Right ventricle myocardium superior (tissue), 1 donor: ENCODE data around the gene SFI1. TPM values are rescaled to one million over a fixed set of nuclear protein-coding genes. Genes with fewer than 3 reads are reported as not detected.
"Not testable (repeated sequence)": the region's sequence is repeated elsewhere in the genome, so short reads cannot be mapped to it uniquely, and the experiment has no call there.

Source experiments
- ATAC-seq: fragments of 200-7000 bp; cut with Tn5 transposase; one replicate; pipeline ENCODE4 v1.9.1; 2020; ENCODE audit warnings: mild to moderate bottlenecking; ENCODE audit not compliant: poor library complexity
- DNase-seq: peaks from one replicate; pipeline ENCODE4 v3.0.0-alpha.2; 2020
- intact Hi-C: fragments of 100-400 bp; cut with DNase I; formaldehyde crosslinking; loops from one replicate; pipeline ENCODE4 v1.11.2; 2022
- microRNA-seq: library from miRNA; unstranded; fragments of <30 nt; microRNA quantifications from one replicate; pipeline ENCODE4 v1.2.0, GENCODE V29; 2020
- total RNA-seq: library from RNA; stranded (reverse); fragmentation: NEBNext Ultra II Directional; extraction: Animal tissue kit (Norgen Biotek cat#: 25700); gene quantifications from one replicate; pipeline ENCODE4 v1.2.1, GENCODE V29; 2021
- donor health status: DM: no; HTN: yes; CAD: no; lungs with severe emphysema.

Gene SFI1
- total RNA-seq, 1 donor from 2014 or later: 5.7 TPM

DNA sequence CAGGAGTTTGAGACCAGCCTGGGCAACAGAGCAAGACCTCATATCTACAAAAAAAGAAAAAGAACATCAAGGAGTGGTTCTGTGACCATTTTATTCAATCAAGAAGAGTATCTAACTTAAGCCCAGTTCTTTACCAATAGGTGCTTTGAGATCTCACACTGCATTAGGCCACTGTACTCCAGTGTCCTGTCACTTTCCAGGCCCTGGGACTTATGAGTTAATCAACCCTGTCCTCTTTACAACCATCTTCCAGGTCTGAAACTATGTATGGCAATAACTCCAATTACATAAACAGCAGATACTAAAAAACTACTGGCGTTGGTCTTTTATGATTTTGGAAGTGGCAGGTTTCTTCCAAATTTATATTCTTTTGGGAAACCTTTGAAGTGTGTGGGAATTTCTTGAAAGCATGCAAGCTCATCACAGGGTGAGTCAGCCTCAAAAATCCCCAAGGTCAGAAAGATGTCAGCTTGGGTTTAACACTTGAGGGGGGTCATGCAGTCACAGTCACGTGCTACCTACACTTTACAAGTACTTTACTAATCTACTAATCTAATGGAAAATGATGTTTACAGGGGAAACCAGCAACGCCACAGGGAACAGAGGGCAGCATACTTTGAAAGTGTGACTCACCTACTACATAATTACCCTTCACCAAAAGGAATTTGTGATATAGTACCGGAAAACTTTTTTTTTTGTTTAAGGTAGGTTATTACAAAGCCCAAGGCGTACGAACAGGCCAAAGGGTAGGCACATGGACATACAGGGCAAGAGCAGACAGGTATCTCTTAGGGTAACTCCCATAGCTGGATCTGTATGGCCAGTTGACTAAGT, 150.1 kb downstream of the SFI1 start:
- DNase-seq (no peak), ATAC-seq (no peak)
- intact Hi-C loops: no loop called here

DNA sequence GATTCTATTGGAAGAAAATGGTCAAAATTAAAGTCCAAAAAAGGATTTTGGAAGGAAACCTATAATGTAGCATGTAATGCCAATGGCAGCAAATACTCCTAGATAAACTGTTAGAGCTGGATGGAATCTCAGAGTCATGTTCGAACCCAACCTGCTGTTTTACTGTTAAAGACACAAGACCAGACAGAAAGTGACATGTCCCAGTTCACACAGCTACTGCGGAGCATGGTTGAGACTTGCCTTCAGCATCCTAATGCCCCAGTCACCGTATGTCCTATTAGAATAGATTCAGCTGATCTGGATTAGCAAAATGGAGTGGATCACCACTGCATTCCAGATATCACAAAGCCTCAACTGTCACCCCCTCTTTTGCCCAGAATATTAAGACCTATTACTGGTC, 150.7 kb downstream of the SFI1 start:
- intact Hi-C loops: no loop called here
- ATAC-seq (no peak), DNase-seq (no peak)

DNA sequence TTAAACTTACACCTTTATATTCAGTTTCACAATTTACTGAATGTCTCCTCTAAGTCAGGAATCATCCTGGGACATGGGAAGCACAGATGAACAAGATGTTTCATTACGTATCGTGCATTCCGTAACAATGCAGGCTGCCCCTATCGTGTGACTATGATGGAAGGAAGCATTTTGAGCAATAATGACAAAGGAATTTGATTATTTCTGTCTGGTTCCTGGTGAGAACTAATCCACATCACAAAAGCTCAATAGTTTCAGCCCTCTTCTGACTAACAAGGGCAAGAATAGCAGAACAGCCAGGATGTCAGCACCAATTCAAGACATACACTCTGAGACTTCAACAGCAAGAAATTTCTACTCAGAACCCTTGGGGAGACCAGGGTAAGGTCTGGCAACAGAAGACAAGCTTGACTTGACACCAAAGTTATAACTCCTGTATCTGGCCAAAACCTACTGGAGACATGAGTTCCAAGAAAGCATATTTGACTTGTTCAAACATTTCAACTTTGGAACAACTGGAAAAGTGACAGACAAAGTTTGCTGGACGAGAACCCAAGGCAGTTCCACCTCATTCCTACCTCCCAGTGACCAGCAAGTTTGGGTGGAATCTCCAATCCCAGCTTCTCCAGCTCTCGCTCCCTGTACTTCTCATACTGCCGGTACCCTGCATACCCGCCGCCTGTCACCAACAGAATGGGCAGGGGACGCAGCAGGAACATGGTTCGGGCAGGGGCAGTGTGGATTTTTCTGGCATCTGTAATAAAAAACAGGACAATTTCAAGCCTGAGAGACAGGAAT, 151.4 kb downstream of the SFI1 start:
- DNase-seq (no peak), ATAC-seq (no peak)
- intact Hi-C loops: no loop called here

DNA sequence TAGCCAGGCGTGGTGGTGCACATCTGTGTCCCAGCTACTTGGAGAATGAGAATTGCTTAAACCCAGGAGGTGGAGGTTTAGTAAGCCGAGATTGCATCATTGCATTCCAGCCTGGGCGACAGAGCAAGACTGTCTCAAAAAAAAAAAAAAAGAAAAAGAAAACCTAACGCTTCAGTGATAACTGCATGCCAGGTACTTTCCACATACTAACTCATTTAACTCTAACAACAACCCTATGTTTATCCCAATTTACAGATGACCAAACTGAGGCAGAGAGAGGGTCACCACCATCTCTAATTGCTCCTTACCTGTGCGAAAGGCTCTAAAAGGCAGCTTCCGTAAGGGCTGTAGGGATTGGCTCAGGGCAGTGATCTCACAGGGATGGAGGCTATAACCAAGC, 154.1 kb downstream of the SFI1 start:
- intact Hi-C loops: no loop called here
- ATAC-seq (no peak), DNase-seq (no peak)

DNA sequence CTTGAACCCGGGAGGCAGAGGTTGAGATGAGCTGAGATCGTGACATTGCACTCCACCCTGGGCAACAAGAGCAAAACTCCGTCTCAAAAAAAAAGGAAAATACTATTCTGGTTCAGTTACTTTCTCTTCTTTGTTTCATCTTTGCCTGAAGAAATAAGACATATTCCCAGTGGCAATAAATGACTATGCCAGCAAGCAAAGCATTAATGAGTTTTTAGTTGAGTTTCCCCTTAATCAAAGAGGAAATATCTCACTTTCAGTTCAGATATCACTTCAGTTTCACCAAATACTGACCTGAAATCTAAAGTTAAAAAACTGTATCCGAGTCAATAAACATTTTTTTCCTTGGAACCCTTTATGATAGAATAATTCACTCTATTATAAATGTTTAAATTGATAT, 155.3 kb downstream of the SFI1 start:
- ATAC-seq: no peak
- intact Hi-C loops: no loop called here

DNA sequence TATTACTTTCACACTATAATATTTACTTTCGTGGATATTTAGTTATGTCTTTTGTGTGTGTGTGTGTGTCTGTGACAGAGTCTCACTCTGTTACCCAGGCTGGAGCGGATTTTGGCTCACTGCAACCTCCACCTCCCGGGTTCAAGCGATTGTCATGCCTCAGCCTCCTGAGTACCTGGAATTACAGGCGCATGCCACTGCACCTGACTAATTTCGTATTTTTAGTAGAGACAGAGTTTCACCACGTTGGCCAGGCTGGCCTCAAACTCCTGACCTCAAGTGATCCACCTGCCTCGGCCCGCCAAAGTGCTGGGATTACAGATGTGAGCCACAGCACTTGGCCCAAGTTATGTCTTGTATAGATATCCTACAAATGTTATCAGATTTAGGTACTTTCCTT, 155.8 kb downstream of the SFI1 start:
- intact Hi-C loops: no loop called here
- DNase-seq (no peak), ATAC-seq (no peak)

More for the DNA sequence above, 155.3 kb downstream of the SFI1 start:
- DNase-seq: no peak

DNA sequence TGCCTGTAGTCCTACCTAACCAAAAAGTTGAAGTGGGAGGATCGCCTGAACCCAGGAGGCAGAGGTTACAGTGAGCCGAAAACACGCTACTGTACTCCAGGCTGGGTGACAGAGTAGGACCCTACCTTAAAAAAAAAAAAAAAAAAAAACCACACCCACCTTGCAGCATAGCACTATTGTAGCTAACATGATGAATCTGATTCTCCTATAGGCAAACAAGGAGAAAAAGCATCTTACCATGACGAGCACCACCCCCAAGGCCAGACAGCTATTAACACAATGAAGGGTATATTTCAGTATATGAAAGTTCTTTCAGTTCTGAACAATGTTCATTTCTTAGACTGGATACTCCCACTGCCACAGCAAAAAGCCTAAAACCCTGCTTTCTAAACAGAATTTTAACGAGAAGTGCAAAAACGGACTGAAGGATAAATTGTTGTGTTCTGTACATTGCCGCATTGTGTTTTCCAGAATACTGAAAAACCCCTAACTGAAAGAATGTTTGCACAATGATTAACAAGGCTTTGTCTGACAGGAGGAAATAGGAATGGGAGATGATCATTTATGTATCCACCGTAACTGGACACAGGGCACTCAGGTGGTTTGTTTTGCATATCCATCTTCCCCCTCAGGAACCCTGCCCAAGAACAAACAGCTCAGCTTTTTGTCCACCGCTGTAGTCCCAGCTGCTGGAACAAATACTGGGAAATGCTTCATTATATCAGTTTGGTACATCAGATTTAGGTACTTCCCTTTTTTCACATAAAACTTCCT, 156.8 kb downstream of the SFI1 start:
- intact Hi-C loops: no loop called here
- DNase-seq (no peak), ATAC-seq (no peak)

DNA sequence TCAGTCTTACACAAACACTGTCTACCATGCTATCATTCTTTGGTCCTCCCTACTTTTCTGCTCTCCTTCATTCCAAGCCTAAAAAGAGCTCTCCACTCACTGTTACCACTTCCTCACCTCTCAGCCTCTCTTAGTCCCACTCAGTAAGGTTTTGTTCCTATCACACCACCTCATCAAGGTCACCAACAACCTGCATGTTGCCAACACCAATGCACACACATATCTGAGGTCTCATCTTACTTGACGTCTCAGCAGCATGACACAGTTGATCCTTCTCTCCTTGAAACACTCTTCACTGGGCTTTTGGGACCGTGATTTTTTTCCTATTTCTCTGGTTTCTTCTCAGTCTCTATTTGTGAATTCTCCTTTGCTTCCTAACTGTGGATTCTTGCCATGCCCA, 157.6 kb downstream of the SFI1 start:
- intact Hi-C loops: no loop called here
- DNase-seq (no peak), ATAC-seq (no peak)

DNA sequence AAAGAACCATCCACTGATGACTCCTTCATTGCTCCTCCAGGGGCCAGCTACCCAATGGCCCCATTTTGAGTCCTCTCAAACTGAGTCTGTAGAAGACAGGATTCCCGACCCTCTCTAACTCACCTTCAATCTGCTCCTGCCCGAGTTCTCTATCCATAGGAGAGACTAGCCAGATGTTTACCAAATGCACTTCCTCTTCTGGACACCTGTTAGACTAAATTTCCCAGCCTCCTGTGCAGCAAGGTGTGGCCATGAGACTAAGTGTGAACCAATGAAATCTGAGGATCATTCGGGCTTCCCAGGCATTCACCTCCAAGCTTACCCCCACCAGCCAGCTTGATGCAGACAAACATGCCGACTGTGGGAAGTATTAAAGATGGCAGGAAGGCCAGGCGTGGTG, 158.1 kb downstream of the SFI1 start:
- ATAC-seq (no peak), DNase-seq (no peak)
- intact Hi-C loops: no loop called here

DNA sequence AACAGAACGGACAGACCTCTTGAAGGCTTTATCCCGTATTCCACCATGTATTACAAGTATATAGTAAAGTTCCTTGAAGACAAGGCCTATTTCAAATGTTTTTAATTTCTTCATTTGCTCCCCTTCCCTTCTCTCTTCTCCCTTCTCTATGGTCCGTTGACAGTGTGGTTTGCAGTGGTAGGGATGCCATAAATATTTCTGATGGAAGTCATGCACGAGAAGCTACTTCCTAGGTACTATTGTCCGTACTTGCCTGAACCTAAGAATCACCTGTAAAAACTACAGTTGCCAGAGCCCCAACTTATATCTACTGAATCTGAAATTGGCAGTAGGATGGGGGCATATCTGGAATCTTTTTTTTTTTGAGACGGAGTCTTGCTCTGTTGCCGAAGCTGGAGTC, 162.9 kb downstream of the SFI1 start:
- DNase-seq: no peak
- no peak for ATAC-seq
- intact Hi-C loops: no loop called here

DNA sequence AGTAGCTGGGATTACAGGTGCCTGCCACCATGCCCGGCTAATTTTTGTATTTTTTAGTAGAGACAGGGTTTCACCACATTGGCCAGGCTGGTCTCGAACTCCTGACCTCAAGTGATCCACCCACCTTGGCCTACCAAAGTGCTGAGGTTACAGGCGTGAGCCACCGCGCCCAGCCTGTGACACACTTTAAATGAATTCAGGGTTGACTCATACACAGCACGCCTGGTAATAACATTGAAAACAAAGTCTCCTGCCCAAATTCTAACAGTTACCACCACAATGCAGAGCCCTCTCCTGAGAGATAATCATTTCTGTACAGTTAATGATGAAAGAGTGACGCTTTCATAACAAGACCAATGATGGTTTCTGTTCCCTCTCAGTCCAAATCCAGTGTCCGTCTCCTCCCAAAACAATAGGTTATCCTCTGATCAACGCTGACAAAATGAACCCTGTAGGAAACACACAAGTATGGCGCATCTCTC, 164.6 kb downstream of the SFI1 start:
- not testable (repeated sequence) for ATAC-seq, DNase-seq

DNA sequence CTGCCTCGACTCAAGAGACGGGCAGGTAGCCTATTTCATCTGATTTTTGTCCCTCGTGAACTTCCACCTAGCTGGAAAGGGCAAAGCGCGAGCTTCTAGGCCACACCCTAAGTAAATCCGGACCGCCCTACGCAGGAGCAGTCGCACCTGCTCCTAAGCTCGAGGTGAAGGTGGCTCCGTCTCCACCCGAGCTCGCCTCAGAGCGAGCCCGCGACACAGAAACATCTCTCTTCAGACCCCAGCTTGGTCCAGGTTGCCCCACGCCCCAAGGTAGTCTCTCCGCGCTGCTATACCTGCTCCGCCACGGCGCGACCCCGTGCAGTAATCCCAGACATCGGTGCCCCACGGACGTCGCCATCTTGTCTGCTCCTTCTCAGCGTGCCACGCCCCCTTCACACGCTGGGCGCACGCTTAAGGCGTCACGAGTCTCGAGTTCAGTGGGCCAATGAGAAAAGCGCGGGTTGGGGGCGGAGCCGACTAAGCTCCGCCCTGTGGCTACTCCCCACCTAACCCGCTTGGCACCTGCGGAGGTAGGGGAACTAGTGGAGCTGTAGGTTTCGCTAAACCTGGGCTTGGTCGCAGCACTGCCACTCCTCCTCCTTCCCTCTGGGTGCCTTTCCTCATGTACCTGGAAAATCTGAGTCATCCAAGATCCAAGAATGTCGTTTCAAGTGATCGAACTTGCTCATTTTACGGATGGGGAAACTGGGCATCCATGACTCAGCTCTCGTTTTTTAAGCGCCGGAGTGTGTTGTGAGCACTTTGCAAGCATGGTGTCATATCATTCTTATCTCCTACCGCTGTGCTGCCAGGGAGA, 165.7 kb downstream of the SFI1 start, which contains the start of gene PISD:
Gene PISD (minus strand): TSS at position 365 of the 817 bp plus-strand sequence. CDS start 7 bp downstream, at position 358.
- intact Hi-C loops: loop anchor here (10.0 kb wide), 1 partner anchor 93 kb away; the partner anchor contains the start of genes DEPDC5 and PRR14L

More for the DNA sequence above, 164.6 kb downstream of the SFI1 start:
- intact Hi-C loops: loop anchor here (10.0 kb wide), 1 partner anchor 94 kb away; the partner anchor contains the start of genes DEPDC5 and PRR14L

DNA sequence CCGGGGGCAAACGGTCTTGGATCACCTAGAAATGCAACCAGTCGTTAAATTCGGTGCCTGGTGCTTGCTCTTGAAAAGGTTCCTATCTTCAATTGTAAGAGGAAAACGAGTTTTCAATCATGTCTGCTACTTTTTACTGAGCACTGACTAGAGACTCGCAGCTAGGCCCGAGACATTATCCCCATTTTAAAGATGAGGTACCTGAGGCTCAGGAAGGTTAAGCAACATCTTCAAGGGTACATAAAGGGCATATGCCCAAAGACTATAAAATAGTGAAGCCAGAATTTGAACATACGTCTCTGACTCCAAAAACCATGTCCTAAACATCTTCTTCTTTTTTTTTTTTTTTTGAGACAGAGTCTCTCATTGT, 166.3 kb downstream of the SFI1 start:
- intact Hi-C loops: loop anchor here (10.0 kb wide), 1 partner anchor 92 kb away; the partner anchor contains the start of genes DEPDC5 and PRR14L
- ATAC-seq: no peak
- DNase-seq: no peak

More for the DNA sequence above, 165.7 kb downstream of the SFI1 start, which contains the start of gene PISD:
- DNase-seq: peak; percentile 98
- ATAC-seq: peak; percentile 100

Small RNAs within 50 kb of the gene (microRNA-seq; reads per million reads assigned to microRNA genes)
- gene MIR7109: not detected

Other genes starting within 250 kb of the SFI1 start
- 10.4 TPM for gene PIK3IP1, start 204.0 kb upstream of the SFI1 start, total RNA-seq
- gene PATZ1, start 150.2 kb upstream of the SFI1 start, total RNA-seq: 9.9 TPM
- gene DRG1, start 96.9 kb upstream of the SFI1 start, total RNA-seq: 60.6 TPM
- gene EIF4ENIF1, start 6.7 kb upstream of the SFI1 start, total RNA-seq: 21.7 TPM
- 16.6 TPM for gene PISD, start 165.7 kb downstream of the SFI1 start, total RNA-seq